GM19023 (cell line): Measurements from ENCODE around the gene SLC9A4.
"Not testable (repeated sequence)": the region's sequence is repeated elsewhere in the genome, so short reads cannot be mapped to it uniquely, and the experiment has no call there.

Experiments used
- ATAC-seq: cut with Tn5 transposase; IDR thresholded peaks from one replicate; pipeline ENCODE4 v1.9.1; 2021; ENCODE audit warnings: mild to moderate bottlenecking, moderate library complexity; ENCODE audit not compliant: unreplicated experiment

SLC9A4 gene

DNA sequence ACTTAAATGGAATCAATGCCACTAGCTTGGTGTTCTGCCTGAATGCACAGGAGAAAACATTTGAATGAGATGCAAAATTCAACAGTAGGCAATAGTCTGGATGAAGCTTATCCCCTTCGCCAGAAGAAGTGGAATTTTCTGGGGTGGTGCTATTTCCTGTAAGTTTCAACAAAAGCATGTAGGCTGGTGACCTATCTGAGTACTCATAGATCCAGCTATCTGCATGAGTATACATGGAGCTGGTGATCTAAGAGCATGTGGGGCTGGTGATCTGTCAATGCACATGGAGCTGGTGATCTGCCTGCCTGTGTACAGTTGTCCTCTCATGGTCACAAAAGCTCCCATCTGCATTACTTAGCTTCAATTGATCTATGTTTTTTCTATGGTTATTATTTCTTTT, 71.2 kb downstream of the SLC9A4 start:
- no peak for ATAC-seq

DNA sequence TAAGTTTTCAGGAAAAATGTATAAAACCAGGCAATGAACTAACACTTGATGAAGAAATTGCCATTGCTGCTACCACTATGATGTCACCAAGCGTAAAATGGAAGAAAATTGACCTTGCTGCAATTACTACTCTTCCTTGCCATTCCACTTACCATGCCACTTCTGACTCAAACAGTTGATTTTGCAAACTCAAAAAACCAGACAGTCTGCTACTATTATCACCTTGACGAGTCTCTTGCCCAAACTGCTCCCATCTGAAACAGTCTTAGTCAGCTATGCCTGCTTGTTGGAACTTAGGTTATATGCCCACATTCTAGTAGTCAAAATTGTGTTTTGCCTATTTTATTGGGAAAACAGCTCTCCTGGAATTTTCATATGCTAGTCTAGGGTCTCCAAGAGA, 74.4 kb downstream of the SLC9A4 start:
- ATAC-seq = no peak

DNA sequence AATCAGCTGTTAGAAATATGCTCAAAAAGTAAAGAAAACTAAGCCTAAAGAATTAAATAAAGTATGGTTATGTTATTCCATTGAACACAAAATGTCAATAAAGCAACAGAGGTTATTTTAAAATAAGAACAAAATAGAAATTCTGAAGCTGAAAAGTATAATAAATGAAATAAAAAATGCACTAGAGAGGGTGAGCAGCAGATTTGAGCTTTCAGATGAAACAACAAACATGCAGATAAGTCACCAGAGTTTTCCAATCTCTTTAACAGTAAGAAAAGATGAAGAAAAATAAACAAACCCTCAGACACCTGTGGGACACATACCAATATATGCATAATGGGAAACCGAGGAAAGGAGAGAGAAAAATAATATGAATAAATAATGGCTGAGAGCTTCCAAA, 76.0 kb downstream of the SLC9A4 start:
- ATAC-seq = no peak

DNA sequence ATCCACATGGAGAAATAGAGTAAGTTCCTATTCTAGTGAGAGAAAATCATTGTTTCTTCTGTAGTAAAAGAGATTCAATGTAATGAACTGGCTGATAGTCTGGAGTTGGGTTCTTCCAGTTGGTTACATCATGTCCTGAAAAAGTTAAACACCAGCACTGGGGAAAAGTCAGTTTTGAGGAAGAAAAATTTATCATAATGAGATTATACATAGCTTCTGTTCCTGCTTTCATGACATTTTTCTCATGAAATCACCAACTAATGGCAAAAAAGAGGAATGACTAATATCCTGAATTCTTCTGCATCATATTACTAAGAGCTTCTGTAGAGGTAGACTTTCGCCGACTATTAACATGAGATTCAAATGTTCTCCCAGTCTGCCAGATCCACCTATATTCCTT, 77.1 kb downstream of the SLC9A4 start:
- no peak for ATAC-seq

DNA sequence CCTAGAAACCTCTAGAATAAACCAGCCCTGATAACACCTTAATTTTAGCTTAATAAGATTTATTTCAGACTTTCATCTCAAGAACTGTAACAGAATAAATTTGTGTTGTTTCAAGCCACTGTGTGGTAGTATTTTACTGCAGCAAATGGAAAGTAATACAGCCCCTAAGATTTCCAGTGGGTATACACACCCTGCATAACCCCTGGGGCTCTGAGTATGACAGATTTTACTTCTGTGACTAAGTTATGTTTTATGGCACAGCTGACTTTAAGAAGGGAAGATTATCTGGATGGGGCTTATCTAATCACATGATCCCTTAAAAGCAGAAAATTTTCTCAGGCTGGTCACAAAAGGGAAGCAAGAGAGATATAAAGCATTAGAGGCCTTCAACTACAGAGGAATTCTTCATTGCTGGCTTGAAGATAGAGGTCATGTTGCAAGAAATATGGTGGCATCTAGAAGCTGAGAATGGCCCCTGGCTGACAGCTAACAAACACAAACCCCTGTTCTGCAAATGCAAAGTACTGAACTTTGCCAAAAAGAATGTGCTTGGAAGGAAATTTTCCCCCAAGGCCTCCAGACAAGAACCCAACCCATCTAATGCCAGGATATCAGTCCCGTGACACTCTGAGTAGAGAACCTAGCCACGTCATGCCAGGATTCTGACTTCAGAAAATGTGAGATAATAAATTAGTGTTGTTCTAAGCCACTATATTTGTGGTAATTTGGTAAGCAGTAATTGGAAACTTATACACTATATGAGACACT, 78.5 kb downstream of the SLC9A4 start:
- ATAC-seq = no peak

DNA sequence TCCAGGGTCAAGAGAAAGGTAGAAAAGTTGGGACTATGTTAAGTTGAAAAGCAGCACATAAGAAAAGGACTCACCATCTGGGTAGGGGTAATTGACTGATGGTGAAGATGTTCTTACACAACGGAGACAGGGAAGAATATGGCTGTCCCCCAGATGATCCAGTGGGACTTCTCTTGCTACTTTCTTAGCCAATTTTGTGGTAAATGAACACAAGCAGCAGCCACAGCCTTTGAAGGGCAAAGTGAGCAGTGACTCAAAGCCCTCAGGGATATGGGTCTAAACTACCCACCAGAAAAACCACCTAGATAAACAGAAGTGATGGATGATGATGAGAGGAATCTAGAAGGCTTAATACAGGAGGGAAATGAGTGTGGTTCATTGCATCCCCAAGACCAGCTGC, 80.6 kb downstream of the SLC9A4 start:
- no peak for ATAC-seq

DNA sequence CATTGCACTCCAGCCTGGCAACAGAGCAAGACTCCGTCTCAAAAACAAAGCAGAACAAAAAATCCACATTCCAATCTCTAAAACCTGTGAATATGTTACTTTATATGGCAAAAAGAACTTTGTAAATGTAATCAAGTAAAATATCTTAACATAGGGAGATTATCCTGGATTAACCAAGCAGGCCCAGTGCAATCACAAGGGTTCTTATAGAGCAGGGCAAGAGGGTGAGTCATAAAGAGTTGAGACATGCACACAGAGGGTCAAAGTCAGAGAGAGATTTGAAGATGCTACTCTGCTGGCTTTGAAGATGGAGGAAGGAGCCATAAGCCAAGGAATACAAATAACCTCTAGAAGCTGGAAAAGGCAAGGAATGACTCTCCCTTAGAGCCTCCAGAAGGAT, 85.4 kb downstream of the SLC9A4 start:
- no peak for ATAC-seq

DNA sequence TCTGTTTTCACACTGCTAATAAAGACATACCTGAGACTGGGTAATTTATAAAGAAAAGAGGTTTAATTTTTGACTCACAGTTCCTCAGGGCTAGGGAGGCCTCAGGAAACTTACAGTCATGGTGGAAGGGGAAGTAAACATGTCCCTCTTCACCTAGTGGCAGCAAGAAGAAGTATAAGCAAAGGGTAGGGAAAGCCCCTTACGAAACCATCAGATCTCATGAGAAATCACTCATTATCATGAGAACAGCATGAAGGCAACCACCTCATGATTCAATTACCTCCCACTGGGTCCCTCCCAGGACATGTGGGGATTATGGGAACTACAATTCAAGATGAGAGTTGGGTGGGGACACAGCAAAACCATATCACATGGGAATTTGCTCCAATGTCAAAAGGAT, 89.5 kb downstream of the SLC9A4 start:
- not testable (repeated sequence) for ATAC-seq

DNA sequence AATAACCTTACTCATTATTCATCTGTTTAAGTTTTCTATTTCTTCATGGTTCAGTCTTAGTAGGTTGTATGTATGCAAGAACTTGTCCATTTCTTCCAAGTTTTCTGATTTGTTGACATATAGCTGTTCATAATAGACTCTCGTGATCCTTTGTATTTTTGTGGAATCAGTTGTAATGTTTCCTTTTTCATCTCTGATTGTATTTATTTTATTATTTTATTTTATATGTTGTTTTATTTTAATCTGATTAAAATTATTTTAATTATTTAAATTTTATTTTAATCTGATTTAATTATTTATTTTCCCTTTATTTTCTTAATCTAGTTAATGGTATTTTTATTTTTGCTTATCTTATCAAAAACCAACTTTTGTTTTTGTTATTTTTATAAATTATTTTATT, 102.9 kb downstream of the SLC9A4 start:
- no peak for ATAC-seq

DNA sequence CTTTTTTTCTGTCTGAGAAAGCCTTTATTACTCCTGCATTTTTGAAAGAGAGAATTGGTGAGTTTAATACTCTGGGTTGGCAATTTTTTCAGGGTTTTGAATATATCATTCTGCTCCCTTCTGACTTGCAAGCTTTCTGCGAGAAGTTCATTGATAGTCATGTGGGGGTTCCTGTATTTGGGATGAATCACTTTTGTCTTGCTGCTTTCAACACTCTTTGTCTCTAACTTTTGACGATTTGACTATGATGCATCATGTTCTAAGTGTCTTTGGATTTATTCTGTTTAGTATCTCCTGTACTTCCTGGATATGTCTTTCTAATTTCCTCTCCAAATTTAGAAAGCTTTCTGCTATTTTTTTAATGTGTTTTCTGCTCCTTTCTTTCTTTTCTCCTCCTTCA, 105.3 kb downstream of the SLC9A4 start:
- no peak for ATAC-seq

DNA sequence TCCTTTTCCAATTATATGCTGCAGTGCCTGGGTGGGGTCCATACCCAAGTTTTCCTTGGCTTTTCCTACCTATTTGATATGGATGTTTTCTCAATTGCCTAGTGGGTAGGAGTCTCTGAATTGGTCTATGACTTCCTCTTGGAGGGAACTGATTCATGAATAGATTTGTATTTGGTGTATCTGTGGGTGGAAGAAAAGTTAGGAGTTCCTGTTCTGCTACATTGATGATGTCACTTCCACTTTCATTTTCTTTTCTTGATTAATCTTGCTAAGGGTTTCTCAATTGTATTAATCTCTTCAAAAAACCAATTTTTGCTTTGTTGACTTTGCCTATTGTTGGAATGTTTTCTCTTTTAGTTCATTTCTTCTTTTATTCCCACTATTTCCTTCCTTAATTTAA, 108.9 kb downstream of the SLC9A4 start:
- no peak for ATAC-seq

DNA sequence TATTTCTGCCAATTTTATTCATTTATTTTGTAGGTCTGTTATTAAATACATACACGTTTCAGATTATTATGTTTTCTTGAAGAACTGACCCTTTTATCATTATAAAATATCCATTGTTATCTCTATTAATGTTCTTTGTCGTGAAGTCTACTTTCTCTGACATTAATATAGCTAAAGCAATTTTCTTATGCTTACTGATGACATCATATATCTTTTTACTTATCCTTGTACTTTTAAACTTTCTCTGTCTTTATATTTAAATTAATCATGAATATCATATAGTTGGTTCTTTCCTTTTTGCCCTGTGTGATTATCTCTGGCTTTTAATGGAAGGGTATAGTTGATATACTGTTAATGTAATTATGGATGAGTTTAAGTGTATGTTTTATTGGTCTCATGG, 109.8 kb downstream of the SLC9A4 start:
- no peak for ATAC-seq
